Stimulated activated naive B cell treated with anti-CD40 and anti-IgM and Interleukin-4, amounts not matched to agents 10 μg/mL and 1 μg/mL and 100 μg/mL, for 72 hours (primary cell): Measurements from ENCODE around the gene TMEM253.
A peak's percentile ranks its signal among the peaks of the same experiment; 100 is the strongest.

ENCODE experiments used
- ATAC-seq, 2 donors: fragments of 150-1000 bp; cut with Tn5 transposase; replicated peaks; 2 replicates each; pipeline ENCODE4 v1.10.0; 2021; ENCODE audit warnings: moderate library complexity in 1 of 2
- DNase-seq: peaks from one replicate; pipeline ENCODE4 v3.0.0; 2021
- H3K27ac Mint-ChIP-seq: one replicate; pipeline ENCODE4 v1.8.0; 2022; ENCODE audit warnings: mild to moderate bottlenecking, mixed read lengths
- H3K27me3 Mint-ChIP-seq, 2 donors: one replicate each; pipeline ENCODE4 v1.8.0; 2022; ENCODE audit warnings: mixed read lengths in 2 of 2
- H3K36me3 Mint-ChIP-seq, 2 donors: one replicate each; pipeline ENCODE4 v1.8.0; 2022; ENCODE audit warnings: mixed read lengths in 2 of 2, mild to moderate bottlenecking in 1 of 2
- H3K4me1 Mint-ChIP-seq, 2 donors: one replicate each; pipeline ENCODE4 v1.8.0; 2022; ENCODE audit warnings: mixed read lengths in 2 of 2, mild to moderate bottlenecking in 1 of 2
- H3K4me3 Mint-ChIP-seq, 2 donors: one replicate each; pipeline ENCODE4 v1.8.0; 2022; ENCODE audit warnings: mild to moderate bottlenecking in 2 of 2, mixed read lengths in 2 of 2, moderate library complexity in 1 of 2
- H3K9me3 Mint-ChIP-seq, 2 donors: one replicate each; pipeline ENCODE4 v1.8.0; 2022; ENCODE audit warnings: mixed read lengths in 2 of 2, mild to moderate bottlenecking in 1 of 2

TMEM253 gene

GRCh38 chr14:21077672-21078071 is 23.2 kb upstream of the TMEM253 start:
- H3K36me3 Mint-ChIP-seq, result peaks cover 2 to 3% of the 10 kb centered on the region in 2 donors
- DNase-seq (no peak), ATAC-seq (peak; percentile 73 to 83)
- no peaks in the 10 kb centered on the region for H3K9me3 Mint-ChIP-seq
- H3K4me1 Mint-ChIP-seq, result peaks cover 10 to 12% of the 10 kb centered on the region in 2 donors
- no peak overlapping the region for H3K27ac Mint-ChIP-seq
- H3K4me3 Mint-ChIP-seq, result no peak overlapping the region
- peaks cover 5 to 6% of the 10 kb centered on the region in 2 donors for H3K27me3 Mint-ChIP-seq

- no peaks in the 10 kb centered on the region for H3K9me3 Mint-ChIP-seq
- H3K27ac Mint-ChIP-seq, result no peak overlapping the region
- H3K4me3 Mint-ChIP-seq, result no peak overlapping the region
- ATAC-seq (no peak), DNase-seq (no peak)
- peaks cover 2 to 3% of the 10 kb centered on the region in 2 donors for H3K36me3 Mint-ChIP-seq
- H3K4me1 Mint-ChIP-seq, result peaks cover 9 to 10% of the 10 kb centered on the region in 2 donors
- H3K27me3 Mint-ChIP-seq, result peaks cover 2 to 6% of the 10 kb centered on the region in 2 donors
Measured at GRCh38 chr14:21078287-21078686, 22.6 kb upstream of the TMEM253 start.

GRCh38 chr14:21078726-21079125 is 22.1 kb upstream of the TMEM253 start:
- Mint-ChIP-seq H3K4me3 (no peak overlapping the region), H3K27me3 (peaks cover 0 to 6% of the 10 kb centered on the region in 2 donors), H3K36me3 (peaks cover 2 to 3% of the 10 kb centered on the region in 2 donors), H3K9me3 (no peaks in the 10 kb centered on the region), H3K27ac (no peak overlapping the region), H3K4me1 (peaks cover 8 to 10% of the 10 kb centered on the region in 2 donors)
- ATAC-seq (no peak), DNase-seq (no peak)

GRCh38 chr14:21081521-21082142 is 19.2 kb upstream of the TMEM253 start:
- no peak overlapping the region for H3K27ac Mint-ChIP-seq
- ATAC-seq (no peak), DNase-seq (no peak)
- H3K27me3 Mint-ChIP-seq, result peaks cover 0 to 6% of the 10 kb centered on the region in 2 donors
- peaks cover 4 to 6% of the 10 kb centered on the region in 2 donors for H3K36me3 Mint-ChIP-seq
- H3K4me3 Mint-ChIP-seq, result no peak overlapping the region
- H3K9me3 Mint-ChIP-seq, result no peaks in the 10 kb centered on the region
- H3K4me1 Mint-ChIP-seq, result peaks cover 9 to 12% of the 10 kb centered on the region in 2 donors

- DNase-seq (no peak), ATAC-seq (no peak)
- H3K36me3 Mint-ChIP-seq, result peaks cover 4 to 6% of the 10 kb centered on the region in 2 donors
- peaks cover 0 to 6% of the 10 kb centered on the region in 2 donors for H3K27me3 Mint-ChIP-seq
- peaks cover 11 to 17% of the 10 kb centered on the region in 2 donors for H3K4me1 Mint-ChIP-seq
- H3K9me3 Mint-ChIP-seq, result no peaks in the 10 kb centered on the region
- no peak overlapping the region for H3K4me3 Mint-ChIP-seq
- no peak overlapping the region for H3K27ac Mint-ChIP-seq
Measured at GRCh38 chr14:21083565-21084325, 17.1 kb upstream of the TMEM253 start.

- Mint-ChIP-seq H3K27ac (no peak overlapping the region), H3K27me3 (peaks cover 0 to 6% of the 10 kb centered on the region in 2 donors), H3K36me3 (peaks cover 4 to 6% of the 10 kb centered on the region in 2 donors), H3K4me3 (no peak overlapping the region), H3K9me3 (no peaks in the 10 kb centered on the region), H3K4me1 (peaks cover 11 to 17% of the 10 kb centered on the region in 2 donors)
- DNase-seq (no peak), ATAC-seq (no peak)
Measured at GRCh38 chr14:21084396-21084795, 16.5 kb upstream of the TMEM253 start.

- DNase-seq (no peak), ATAC-seq (no peak)
- Mint-ChIP-seq H3K27ac (peak overlapping the region; percentile 28), H3K27me3 (peaks cover 0 to 4% of the 10 kb centered on the region in 2 donors), H3K4me3 (no peak overlapping the region), H3K4me1 (peaks cover 11 to 17% of the 10 kb centered on the region in 2 donors), H3K36me3 (peaks cover 4 to 6% of the 10 kb centered on the region in 2 donors), H3K9me3 (no peaks in the 10 kb centered on the region)
Measured at GRCh38 chr14:21084998-21085853, 15.6 kb upstream of the TMEM253 start.

- Mint-ChIP-seq H3K27me3 (no peaks in the 10 kb centered on the region), H3K9me3 (no peaks in the 10 kb centered on the region), H3K4me1 (peaks cover 11 to 17% of the 10 kb centered on the region in 2 donors), H3K36me3 (peaks cover 4 to 9% of the 10 kb centered on the region in 2 donors), H3K27ac (no peak overlapping the region), H3K4me3 (no peak overlapping the region)
- ATAC-seq (no peak), DNase-seq (no peak)
Measured at GRCh38 chr14:21086908-21087293, 14.0 kb upstream of the TMEM253 start.

- ATAC-seq (peak; percentile 89 to 91), DNase-seq (peak; percentile 57)
- no peak overlapping the region for H3K4me3 Mint-ChIP-seq
- H3K4me1 Mint-ChIP-seq, result peaks cover 14 to 21% of the 10 kb centered on the region in 2 donors
- no peaks in the 10 kb centered on the region for H3K27me3 Mint-ChIP-seq
- H3K27ac Mint-ChIP-seq, result peak overlapping the region; percentile 89
- H3K9me3 Mint-ChIP-seq, result no peaks in the 10 kb centered on the region
- peaks cover 5 to 7% of the 10 kb centered on the region in 2 donors for H3K36me3 Mint-ChIP-seq
Measured at GRCh38 chr14:21087294-21088091, 13.4 kb upstream of the TMEM253 start.

GRCh38 chr14:21088687-21089086 is 12.2 kb upstream of the TMEM253 start:
- H3K4me3 Mint-ChIP-seq, result no peak overlapping the region
- H3K27me3 Mint-ChIP-seq, result no peaks in the 10 kb centered on the region
- H3K27ac Mint-ChIP-seq, result peak overlapping the region; percentile 38

GRCh38 chr14:21089271-21089670 is 11.6 kb upstream of the TMEM253 start:
- H3K27ac Mint-ChIP-seq, result peak overlapping the region; percentile 38
- ATAC-seq, result no peak
- no peak for DNase-seq
- H3K9me3 Mint-ChIP-seq, result no peaks in the 10 kb centered on the region
- H3K4me3 Mint-ChIP-seq, result no peak overlapping the region
- H3K36me3 Mint-ChIP-seq, result peaks cover 4 to 6% of the 10 kb centered on the region in 2 donors
- no peaks in the 10 kb centered on the region for H3K27me3 Mint-ChIP-seq
- peaks cover 17 to 26% of the 10 kb centered on the region in 2 donors for H3K4me1 Mint-ChIP-seq

More at GRCh38 chr14:21088687-21089086, 12.2 kb upstream of the TMEM253 start:
- Mint-ChIP-seq H3K4me1 (peaks cover 17 to 26% of the 10 kb centered on the region in 2 donors), H3K36me3 (peaks cover 6 to 7% of the 10 kb centered on the region in 2 donors), H3K9me3 (no peaks in the 10 kb centered on the region)
- DNase-seq, result no peak
- no peak for ATAC-seq

GRCh38 chr14:21089877-21090193 is 11.0 kb upstream of the TMEM253 start:
- Mint-ChIP-seq H3K4me3 (no peak overlapping the region), H3K36me3 (peaks cover 3 to 6% of the 10 kb centered on the region in 2 donors), H3K9me3 (no peaks in the 10 kb centered on the region), H3K27me3 (no peaks in the 10 kb centered on the region), H3K4me1 (peaks cover 17 to 26% of the 10 kb centered on the region in 2 donors), H3K27ac (no peak overlapping the region)
- ATAC-seq (no peak), DNase-seq (no peak)

- H3K27me3 Mint-ChIP-seq, result no peaks in the 10 kb centered on the region
- H3K27ac Mint-ChIP-seq, result no peak overlapping the region
- no peak overlapping the region for H3K4me3 Mint-ChIP-seq
- H3K9me3 Mint-ChIP-seq, result no peaks in the 10 kb centered on the region
- no peak for ATAC-seq
- DNase-seq, result no peak
- H3K36me3 Mint-ChIP-seq, result peaks cover 3 to 6% of the 10 kb centered on the region in 2 donors
- peaks cover 17 to 28% of the 10 kb centered on the region in 2 donors for H3K4me1 Mint-ChIP-seq
Measured at GRCh38 chr14:21090194-21090939, 10.5 kb upstream of the TMEM253 start.
